Glutamatergic neuron (in vitro differentiated cells): Measurements from ENCODE around the gene KL. TPM values are rescaled to one million over a fixed set of nuclear protein-coding genes. Genes with fewer than 3 reads are reported as not detected.

Source experiments
- DNase-seq: peaks from one replicate; pipeline ENCODE4 v3.0.0; 2022
- H3K27ac Mint-ChIP-seq: one replicate; pipeline ENCODE4 v1.8.0; 2020; ENCODE audit warnings: mild to moderate bottlenecking, mixed read lengths, inconsistent platforms; ENCODE audit not compliant: unreplicated experiment
- H3K27me3 Mint-ChIP-seq: one replicate; pipeline ENCODE4 v1.8.0; 2020; ENCODE audit warnings: mild to moderate bottlenecking, moderate library complexity, mixed read lengths, inconsistent platforms; ENCODE audit not compliant: unreplicated experiment
- H3K36me3 Mint-ChIP-seq: one replicate; pipeline ENCODE4 v1.8.0; 2020; ENCODE audit warnings: mild to moderate bottlenecking, mixed read lengths, inconsistent platforms; ENCODE audit not compliant: unreplicated experiment
- H3K4me1 Mint-ChIP-seq: one replicate; pipeline ENCODE4 v1.8.0; 2020; ENCODE audit warnings: mild to moderate bottlenecking, low read depth, mixed read lengths, inconsistent platforms; ENCODE audit not compliant: unreplicated experiment
- H3K4me3 Mint-ChIP-seq: one replicate; pipeline ENCODE4 v1.8.0; 2020; ENCODE audit warnings: mild to moderate bottlenecking, mixed read lengths, inconsistent platforms; ENCODE audit not compliant: unreplicated experiment
- H3K9me3 Mint-ChIP-seq: one replicate; pipeline ENCODE4 v1.8.0; 2020; ENCODE audit warnings: mild to moderate bottlenecking, moderate library complexity, mixed read lengths, inconsistent platforms; ENCODE audit not compliant: unreplicated experiment
- total RNA-seq: library from RNA; stranded (reverse); fragmentation: NEBNext Ultra II Directional; extraction: Animal tissue kit (Norgen Biotek cat#: 25700); gene quantifications from one replicate; pipeline ENCODE4 v1.2.1, GENCODE V29; 2021; ENCODE audit not compliant: unreplicated experiment
- TF ChIP-seq, protein P1 (sequence below): fragments of 200-600 bp; sonication (generic); IDR thresholded peaks from one replicate; pipeline ENCODE4 v1.5.0; 2021; ENCODE audit not compliant: partially characterized antibody, unreplicated experiment

The KL gene
- total RNA-seq, 1 donor from 2014 or later = not detected

- peaks cover 12% of the 10 kb centered on the region for H3K36me3 Mint-ChIP-seq
Measured at GRCh38 chr13:33109271-33109697, 93.1 kb downstream of the KL start.

GRCh38 chr13:33109801-33110200 lies 93.6 kb downstream of the KL start:
- Mint-ChIP-seq H3K9me3 (peaks cover 4% of the 10 kb centered on the region), H3K36me3 (peaks cover 12% of the 10 kb centered on the region), H3K4me1 (no peaks in the 10 kb centered on the region), H3K27me3 (no peaks in the 10 kb centered on the region), H3K4me3 (no peak overlapping the region), H3K27ac (no peak overlapping the region)
- peak; percentile 42 for DNase-seq
- TF ChIP-seq, protein P1, sequence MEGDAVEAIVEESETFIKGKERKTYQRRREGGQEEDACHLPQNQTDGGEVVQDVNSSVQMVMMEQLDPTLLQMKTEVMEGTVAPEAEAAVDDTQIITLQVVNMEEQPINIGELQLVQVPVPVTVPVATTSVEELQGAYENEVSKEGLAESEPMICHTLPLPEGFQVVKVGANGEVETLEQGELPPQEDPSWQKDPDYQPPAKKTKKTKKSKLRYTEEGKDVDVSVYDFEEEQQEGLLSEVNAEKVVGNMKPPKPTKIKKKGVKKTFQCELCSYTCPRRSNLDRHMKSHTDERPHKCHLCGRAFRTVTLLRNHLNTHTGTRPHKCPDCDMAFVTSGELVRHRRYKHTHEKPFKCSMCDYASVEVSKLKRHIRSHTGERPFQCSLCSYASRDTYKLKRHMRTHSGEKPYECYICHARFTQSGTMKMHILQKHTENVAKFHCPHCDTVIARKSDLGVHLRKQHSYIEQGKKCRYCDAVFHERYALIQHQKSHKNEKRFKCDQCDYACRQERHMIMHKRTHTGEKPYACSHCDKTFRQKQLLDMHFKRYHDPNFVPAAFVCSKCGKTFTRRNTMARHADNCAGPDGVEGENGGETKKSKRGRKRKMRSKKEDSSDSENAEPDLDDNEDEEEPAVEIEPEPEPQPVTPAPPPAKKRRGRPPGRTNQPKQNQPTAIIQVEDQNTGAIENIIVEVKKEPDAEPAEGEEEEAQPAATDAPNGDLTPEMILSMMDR = no peak

More at GRCh38 chr13:33109271-33109697, 93.1 kb downstream of the KL start:
- TF ChIP-seq, protein P1 = no peak
- no peaks in the 10 kb centered on the region for H3K4me1 Mint-ChIP-seq
- no peak for DNase-seq
- no peak overlapping the region for H3K4me3 Mint-ChIP-seq
- H3K27ac Mint-ChIP-seq = no peak overlapping the region
- H3K27me3 Mint-ChIP-seq = no peaks in the 10 kb centered on the region
- peaks cover 4% of the 10 kb centered on the region for H3K9me3 Mint-ChIP-seq

DNA sequence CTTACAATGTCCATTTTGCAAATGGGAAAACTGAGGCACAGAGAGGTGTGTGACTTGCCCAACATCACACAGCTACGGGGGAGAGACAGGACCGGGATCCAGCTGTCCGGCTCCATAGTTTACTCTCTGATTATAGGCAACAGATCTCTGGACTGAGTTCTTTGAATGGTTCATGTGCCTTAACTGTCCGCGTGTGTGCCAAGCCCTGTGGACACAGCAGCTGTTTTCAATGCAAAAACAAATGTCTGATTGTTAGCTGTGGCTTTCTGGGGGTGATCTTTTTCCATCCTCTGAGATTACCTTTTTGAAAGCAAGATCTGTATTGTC lies 94.1 kb downstream of the KL start:
- no peak overlapping the region for H3K27ac Mint-ChIP-seq
- peaks cover 17% of the 10 kb centered on the region for H3K36me3 Mint-ChIP-seq
- H3K27me3 Mint-ChIP-seq = no peaks in the 10 kb centered on the region
- no peak for DNase-seq
- no peaks in the 10 kb centered on the region for H3K4me1 Mint-ChIP-seq
- TF ChIP-seq, protein P1 = no peak
- H3K9me3 Mint-ChIP-seq = peaks cover 4% of the 10 kb centered on the region
- no peak overlapping the region for H3K4me3 Mint-ChIP-seq

DNA sequence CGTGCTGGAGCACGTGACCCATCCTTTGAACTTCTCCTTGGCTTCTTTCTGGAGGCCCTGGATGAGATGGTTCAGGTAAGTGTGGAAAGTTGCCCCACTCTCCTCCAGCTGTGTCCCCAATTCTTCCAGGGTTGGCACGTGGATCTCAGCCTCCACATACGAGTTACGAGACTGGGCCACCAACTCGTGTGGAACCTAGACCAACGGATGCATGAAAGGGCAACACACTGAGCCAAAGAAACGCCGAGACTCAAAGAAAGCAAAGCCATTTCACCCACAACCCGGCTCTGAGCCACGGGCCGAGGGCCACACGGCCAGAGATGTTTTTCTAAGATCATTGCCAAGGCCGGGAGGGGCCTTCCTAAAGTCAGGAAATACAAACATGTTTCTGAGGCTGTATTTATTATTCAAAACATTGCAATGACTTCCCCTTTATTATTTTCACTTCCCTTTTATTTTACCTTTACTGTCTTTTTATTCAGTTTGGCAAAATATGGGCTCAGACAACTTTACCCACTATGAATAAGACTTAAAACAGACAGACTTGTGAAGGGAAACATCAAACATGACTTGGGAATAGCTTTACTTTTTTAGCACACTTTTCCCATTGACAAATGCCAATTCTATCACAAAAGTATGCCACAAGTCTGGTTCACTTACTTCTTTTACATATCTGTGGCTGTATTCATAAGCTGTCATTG lies 94.6 kb downstream of the KL start:
- Mint-ChIP-seq H3K27me3 (no peaks in the 10 kb centered on the region), H3K4me1 (no peaks in the 10 kb centered on the region), H3K9me3 (peaks cover 4% of the 10 kb centered on the region), H3K36me3 (peaks cover 19% of the 10 kb centered on the region), H3K4me3 (no peak overlapping the region), H3K27ac (no peak overlapping the region)
- DNase-seq = no peak
- TF ChIP-seq, protein P1 = no peak

DNA sequence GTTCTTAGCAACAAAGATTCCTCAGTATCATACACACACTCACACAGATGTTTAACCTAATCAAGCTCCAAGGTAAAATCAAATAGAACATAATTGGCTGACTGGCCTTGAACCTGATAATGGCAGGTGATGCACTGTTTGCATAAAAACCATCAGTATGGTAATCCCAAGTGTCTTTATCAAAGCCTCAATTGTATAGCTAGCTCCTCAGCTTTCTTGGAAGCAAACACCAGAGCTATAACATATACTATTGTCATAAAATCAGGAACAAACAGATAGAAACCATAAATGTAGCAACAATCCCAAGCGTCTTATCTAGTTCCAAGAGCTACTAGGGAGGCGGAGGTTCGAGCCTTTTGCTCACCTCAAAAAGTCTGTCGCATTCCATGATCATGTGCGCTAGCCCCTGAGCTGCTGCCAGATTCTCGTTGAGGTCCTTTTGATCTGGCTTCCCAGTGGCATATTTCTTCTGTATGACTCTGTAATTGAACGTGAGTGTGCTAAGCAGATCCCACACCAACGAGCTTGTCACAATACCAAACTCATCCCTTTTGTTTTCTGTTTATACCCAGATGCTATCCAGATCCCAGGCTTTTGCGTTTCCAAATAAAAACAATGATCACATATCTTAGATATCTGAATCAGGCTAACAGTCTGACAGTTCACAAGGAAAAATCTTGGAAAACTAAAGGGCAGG lies 95.3 kb downstream of the KL start:
- TF ChIP-seq, protein P1 = no peak
- Mint-ChIP-seq H3K9me3 (peaks cover 4% of the 10 kb centered on the region), H3K4me1 (no peaks in the 10 kb centered on the region), H3K36me3 (peaks cover 14% of the 10 kb centered on the region), H3K4me3 (no peak overlapping the region), H3K27me3 (no peaks in the 10 kb centered on the region), H3K27ac (no peak overlapping the region)
- DNase-seq = no peak
